Vagina (tissue), 2 donors: ENCODE results near the gene PLEKHD1. TPM values are rescaled to one million over a fixed set of nuclear protein-coding genes. Genes with fewer than 3 reads are reported as not detected.
"Not testable (repeated sequence)": the region's sequence is repeated elsewhere in the genome, so short reads cannot be mapped to it uniquely, and the experiment has no call there.

Experiments used
- DNase-seq, 2 donors: peaks; one replicate each; pipeline ENCODE4 v3.0.0-alpha.2; 2017; ENCODE audit errors: extremely low spot score in 2 of 2
- H3K27ac ChIP-seq: fragments of 200-600 bp; sonication (generic); one replicate; pipeline ENCODE4 v1.5.1; 2019
- H3K27me3 ChIP-seq: fragments of 200-600 bp; sonication (generic); one replicate; pipeline ENCODE4 v1.5.1; 2019
- H3K36me3 ChIP-seq, 2 donors: fragments of 200-600 bp; sonication (generic); one replicate each; pipeline ENCODE4 v1.5.1; 2017 to 2019
- H3K4me1 ChIP-seq: fragments of 200-600 bp; sonication (generic); one replicate; pipeline ENCODE4 v1.5.1; 2019
- H3K4me3 ChIP-seq, 2 donors: fragments of 200-600 bp; sonication (generic); 1 replicate in 1 of 2; 2 replicates in 1 of 2; pipeline ENCODE4 v1.5.1; 2016 to 2019
- H3K9me3 ChIP-seq: fragments of 200-600 bp; sonication (generic); one replicate; pipeline ENCODE4 v1.5.1; 2019
- POLR2A ChIP-seq, 2 donors: fragments of 450-650 bp; IDR thresholded peaks; one replicate each; pipeline ENCODE4 v1.6.1; 2017; ENCODE audit warnings: antibody characterized with exemption in 2 of 2, mild to moderate bottlenecking in 2 of 2, moderate library complexity in 2 of 2
- POLR2AphosphoS5 ChIP-seq, 2 donors: sonication (generic); formaldehyde crosslinking; IDR thresholded peaks; one replicate each; pipeline ENCODE4 v1.9.0; 2017; ENCODE audit warnings: antibody characterized with exemption in 2 of 2, mild to moderate bottlenecking in 2 of 2, low read depth in 1 of 2; ENCODE audit not compliant: insufficient read depth in 1 of 2
- intact Hi-C: fragments of 100-400 bp; cut with DNase I; formaldehyde crosslinking; loops from one replicate; pipeline ENCODE4 v1.15.1; 2023
- total RNA-seq: library from RNA; depleted of rRNA; stranded (reverse); fragments of >200 nt; gene quantifications from one replicate; pipeline ENCODE4 v1.2.3, GENCODE V29; 2016
- TF ChIP-seq, protein P1 (sequence below), 3 experiments: fragments of 450-650 bp in 2 of 3; fragments of 200-600 bp in 1 of 3; sonication (generic) in 1 of 3; IDR thresholded peaks; one replicate each; pipeline ENCODE4 v1.5.1; 2017 to 2019; ENCODE audit warnings: antibody characterized with exemption in 3 of 3, mild to moderate bottlenecking in 2 of 3, moderate library complexity in 2 of 3

The PLEKHD1 gene
- total RNA-seq, 1 donor from 2014 or later, result not detected

DNA sequence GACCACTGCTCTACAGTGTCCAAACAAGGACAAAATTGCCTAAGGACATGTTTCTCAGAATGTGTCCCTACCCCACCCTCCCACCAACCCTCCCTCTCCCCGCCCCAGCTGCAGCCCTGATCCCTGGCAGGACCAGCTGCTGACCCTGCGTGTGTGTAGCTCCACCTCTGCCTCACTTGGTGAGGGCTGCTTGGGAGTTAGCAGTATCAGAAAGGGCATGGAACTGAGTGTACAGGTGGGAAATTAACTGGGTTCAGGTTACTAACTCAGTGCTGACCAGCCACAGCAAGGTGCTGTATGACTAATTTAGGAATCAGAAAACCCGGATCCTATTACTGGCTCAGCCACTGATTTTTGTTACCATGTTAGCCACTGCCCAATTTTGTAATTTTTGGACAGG is 11.3 kb upstream of the PLEKHD1 start:
- H3K27ac ChIP-seq, result no peak overlapping the region
- H3K9me3 ChIP-seq, result no peaks in the 10 kb centered on the region
- no peak overlapping the region for H3K4me3 ChIP-seq
- DNase-seq, result no peak
- H3K4me1 ChIP-seq, result no peaks in the 10 kb centered on the region
- H3K27me3 ChIP-seq, result no peaks in the 10 kb centered on the region
- TF ChIP-seq, protein P1, sequence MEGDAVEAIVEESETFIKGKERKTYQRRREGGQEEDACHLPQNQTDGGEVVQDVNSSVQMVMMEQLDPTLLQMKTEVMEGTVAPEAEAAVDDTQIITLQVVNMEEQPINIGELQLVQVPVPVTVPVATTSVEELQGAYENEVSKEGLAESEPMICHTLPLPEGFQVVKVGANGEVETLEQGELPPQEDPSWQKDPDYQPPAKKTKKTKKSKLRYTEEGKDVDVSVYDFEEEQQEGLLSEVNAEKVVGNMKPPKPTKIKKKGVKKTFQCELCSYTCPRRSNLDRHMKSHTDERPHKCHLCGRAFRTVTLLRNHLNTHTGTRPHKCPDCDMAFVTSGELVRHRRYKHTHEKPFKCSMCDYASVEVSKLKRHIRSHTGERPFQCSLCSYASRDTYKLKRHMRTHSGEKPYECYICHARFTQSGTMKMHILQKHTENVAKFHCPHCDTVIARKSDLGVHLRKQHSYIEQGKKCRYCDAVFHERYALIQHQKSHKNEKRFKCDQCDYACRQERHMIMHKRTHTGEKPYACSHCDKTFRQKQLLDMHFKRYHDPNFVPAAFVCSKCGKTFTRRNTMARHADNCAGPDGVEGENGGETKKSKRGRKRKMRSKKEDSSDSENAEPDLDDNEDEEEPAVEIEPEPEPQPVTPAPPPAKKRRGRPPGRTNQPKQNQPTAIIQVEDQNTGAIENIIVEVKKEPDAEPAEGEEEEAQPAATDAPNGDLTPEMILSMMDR (IDR thresholded peaks at IDR 0.05), result no peak
- TF ChIP-seq POLR2A (IDR thresholded peaks at IDR 0.05), result no peak
- no peak for TF ChIP-seq POLR2AphosphoS5 (IDR thresholded peaks at IDR 0.05; ENCODE audit: insufficient read depth in 1 of 2, low read depth in 1 of 2)
- intact Hi-C loops, result no loop called here
- no peaks in the 10 kb centered on the region for H3K36me3 ChIP-seq

DNA sequence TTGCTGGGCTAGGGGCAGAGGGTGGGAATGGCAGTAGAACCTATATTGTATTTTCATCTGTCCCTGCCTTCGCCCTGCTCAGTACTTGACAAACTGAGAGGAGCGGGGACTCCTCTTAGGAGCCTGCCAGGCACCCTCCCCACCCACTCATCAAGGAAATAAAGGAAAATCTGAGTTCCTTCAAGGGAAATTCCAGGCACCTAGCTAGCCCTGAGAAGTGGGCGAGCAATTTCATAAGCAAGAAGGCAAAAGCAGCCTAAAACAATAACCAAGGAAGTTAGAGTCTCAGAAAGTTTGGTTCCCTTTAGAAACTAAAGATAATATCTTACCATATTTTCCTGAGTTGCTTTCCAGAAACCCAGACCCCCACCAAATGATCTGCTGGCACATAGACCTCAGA is 10.6 kb upstream of the PLEKHD1 start:
- H3K27me3 ChIP-seq, result no peaks in the 10 kb centered on the region
- no peaks in the 10 kb centered on the region for H3K9me3 ChIP-seq
- no peaks in the 10 kb centered on the region for H3K4me1 ChIP-seq
- no peak overlapping the region for H3K4me3 ChIP-seq
- no peak for DNase-seq
- H3K27ac ChIP-seq, result no peak overlapping the region
- intact Hi-C loops, result no loop called here
- no peak for TF ChIP-seq POLR2A (IDR thresholded peaks at IDR 0.05)
- TF ChIP-seq, protein P1 (IDR thresholded peaks at IDR 0.05), result no peak
- no peak for TF ChIP-seq POLR2AphosphoS5 (IDR thresholded peaks at IDR 0.05; ENCODE audit: insufficient read depth in 1 of 2, low read depth in 1 of 2)
- H3K36me3 ChIP-seq, result no peaks in the 10 kb centered on the region

DNA sequence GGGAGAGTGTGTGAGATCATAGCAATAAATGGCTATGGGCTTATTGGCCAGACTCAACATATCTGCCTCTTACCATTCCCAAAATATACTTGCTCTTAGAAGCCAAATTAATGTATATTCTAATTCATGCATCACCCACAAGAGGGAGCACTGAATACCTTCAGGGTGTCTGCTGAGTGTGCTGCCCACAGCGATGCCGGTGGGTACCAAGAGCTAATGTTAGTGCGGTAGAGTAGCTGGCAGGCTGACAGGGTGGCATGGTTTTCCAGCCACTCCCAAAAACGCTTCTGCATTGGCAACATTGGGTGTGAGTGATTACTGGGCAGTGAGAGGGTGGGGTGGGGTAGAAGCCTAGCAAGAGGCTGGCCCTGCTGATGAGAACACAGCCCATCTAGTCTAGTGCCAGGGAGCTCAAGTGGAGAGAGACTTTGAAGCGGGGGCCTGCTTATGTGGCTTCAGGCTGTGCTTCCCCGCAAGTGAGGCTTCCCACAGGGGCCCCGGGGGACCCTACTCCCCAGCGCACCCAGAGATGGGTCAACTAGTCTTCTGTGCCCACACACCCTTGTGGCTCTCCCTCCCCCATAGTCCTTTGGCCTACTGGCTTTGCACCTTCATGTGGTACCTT is 9.2 kb upstream of the PLEKHD1 start:
- Histone ChIP-seq H3K4me1 (no peaks in the 10 kb centered on the region), H3K27me3 (no peaks in the 10 kb centered on the region), H3K36me3 (no peaks in the 10 kb centered on the region), H3K9me3 (no peaks in the 10 kb centered on the region), H3K27ac (no peak overlapping the region), H3K4me3 (no peak overlapping the region)
- no peak for DNase-seq
- TF ChIP-seq POLR2A (IDR thresholded peaks at IDR 0.05), result no peak
- TF ChIP-seq POLR2AphosphoS5 (IDR thresholded peaks at IDR 0.05; ENCODE audit: insufficient read depth in 1 of 2, low read depth in 1 of 2), result no peak
- TF ChIP-seq, protein P1 (IDR thresholded peaks at IDR 0.05), result no peak
- intact Hi-C loops, result no loop called here

DNA sequence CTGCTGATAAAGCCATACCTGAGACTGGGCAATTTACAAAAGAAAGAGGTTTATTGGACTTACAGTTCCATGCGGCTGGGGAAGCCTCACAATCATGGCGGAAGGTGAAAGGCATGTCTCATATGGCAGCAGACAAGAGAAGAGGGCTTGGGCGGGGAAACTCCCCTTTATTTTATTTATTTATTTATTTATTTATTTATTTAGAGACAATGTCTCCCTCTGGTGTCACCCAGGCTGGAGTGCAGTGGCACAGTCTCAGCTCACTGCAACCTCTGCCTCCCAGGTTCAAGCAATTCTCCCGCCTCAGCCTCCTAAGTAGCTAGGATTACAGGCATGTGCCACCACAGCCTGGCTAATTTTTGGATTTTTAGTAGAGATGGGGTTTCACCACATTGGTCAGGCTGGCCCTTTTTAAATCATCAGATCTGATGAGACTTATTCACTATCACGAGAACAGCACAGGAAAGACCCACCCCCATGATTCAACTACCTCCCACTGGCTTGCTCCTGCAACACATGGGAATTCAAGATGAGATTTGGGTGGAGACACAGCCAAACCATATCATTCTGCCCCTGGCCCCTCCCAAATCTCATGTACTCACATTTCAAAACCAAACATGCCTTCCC is 7.6 kb upstream of the PLEKHD1 start:
- H3K9me3 ChIP-seq, H3K4me1 ChIP-seq, H3K27me3 ChIP-seq, H3K27ac ChIP-seq, intact Hi-C loops, DNase-seq, H3K4me3 ChIP-seq, H3K36me3 ChIP-seq: not testable (repeated sequence)

DNA sequence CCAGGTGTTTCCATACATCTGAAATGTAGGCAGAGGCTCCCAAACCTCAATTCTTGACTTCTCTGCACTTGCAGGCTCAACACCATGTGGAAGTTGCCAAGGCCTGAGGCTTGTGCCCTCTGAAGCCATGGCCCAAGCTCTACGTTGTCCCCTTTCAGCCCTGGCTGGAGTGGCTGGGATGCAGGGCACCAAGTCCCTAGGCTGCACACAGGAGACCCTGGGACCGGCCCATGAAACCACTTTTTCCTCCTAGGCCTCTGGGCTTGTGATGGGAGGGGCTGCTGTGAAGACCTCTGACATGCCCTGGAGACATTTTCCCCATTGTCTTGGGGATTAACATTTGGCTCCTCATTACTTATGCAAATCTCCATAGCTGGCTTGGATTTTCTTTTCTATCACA is 6.5 kb upstream of the PLEKHD1 start:
- DNase-seq, intact Hi-C loops: not testable (repeated sequence)

DNA sequence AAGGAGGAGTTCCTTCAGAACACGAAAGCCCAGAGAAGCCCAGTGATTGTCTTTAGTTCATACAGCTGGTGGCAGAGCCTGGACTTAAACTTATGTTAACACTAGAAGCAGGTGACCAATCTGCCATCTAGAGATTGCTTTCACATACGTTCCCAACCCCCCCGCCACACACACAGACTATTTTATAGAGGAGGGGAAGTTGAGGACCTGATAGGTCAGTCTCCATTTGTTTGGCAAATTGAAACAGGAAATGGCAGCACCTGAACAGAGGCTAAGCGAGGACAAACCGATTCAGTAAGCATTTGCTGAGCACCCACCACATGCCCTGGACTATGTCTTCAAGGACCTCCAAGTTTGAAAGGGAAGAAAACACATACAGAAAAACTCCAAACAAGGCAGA is 4.8 kb upstream of the PLEKHD1 start:
- DNase-seq, result no peak
- H3K4me1 ChIP-seq, result peaks cover 15% of the 10 kb centered on the region
- no peak overlapping the region for H3K4me3 ChIP-seq
- H3K27me3 ChIP-seq, result no peaks in the 10 kb centered on the region
- no peak for TF ChIP-seq POLR2AphosphoS5 (IDR thresholded peaks at IDR 0.05; ENCODE audit: insufficient read depth in 1 of 2, low read depth in 1 of 2)
- TF ChIP-seq, protein P1 (IDR thresholded peaks at IDR 0.05), result no peak
- TF ChIP-seq POLR2A (IDR thresholded peaks at IDR 0.05), result no peak
- no peaks in the 10 kb centered on the region for H3K36me3 ChIP-seq
- intact Hi-C loops, result no loop called here
- H3K9me3 ChIP-seq, result no peaks in the 10 kb centered on the region
- H3K27ac ChIP-seq, result no peak overlapping the region

More for the DNA sequence above, 6.5 kb upstream of the PLEKHD1 start:
- not testable (repeated sequence) for H3K4me1 ChIP-seq, H3K4me3 ChIP-seq, H3K36me3 ChIP-seq, H3K27me3 ChIP-seq, H3K27ac ChIP-seq, H3K9me3 ChIP-seq
